BJ (cell line): ENCODE measurements around the gene HSPA1L. TPM values are rescaled to one million over a fixed set of nuclear protein-coding genes. Genes with fewer than 3 reads are reported as not detected.
"Not testable (repeated sequence)": the region's sequence is repeated elsewhere in the genome, so short reads cannot be mapped to it uniquely, and the experiment has no call there.

Source experiments
- CTCF ChIA-PET: fragments of 350-600 bp; formaldehyde crosslinking; extraction: SDS; loops from one replicate; lab custom pipeline; 2021; ENCODE audit warnings: antibody characterized with exemption, inconsistent platforms; lab: Yijun Ruan, JAX
- POLR2A ChIA-PET: fragments of 300-600 bp; sonication (Branson Sonifier 250); formaldehyde crosslinking; extraction: SDS; loops from one replicate; lab custom pipeline; 2021; ENCODE audit warnings: antibody characterized with exemption; lab: Charles Lee
- DNase-seq: peaks from one replicate; pipeline ENCODE4 v3.0.0-alpha.2; 2011; ENCODE audit warnings: low read depth
- H3K27me3 ChIP-seq: 2 replicates; pipeline ENCODE4 v1.6.0; 2011; ENCODE audit warnings: low read length; ENCODE audit not compliant: control insufficient read depth, insufficient read depth
- H3K36me3 ChIP-seq: 2 replicates; pipeline ENCODE4 v1.5.1; 2011; ENCODE audit warnings: low read length; ENCODE audit not compliant: control insufficient read depth, insufficient read depth
- H3K4me3 ChIP-seq: 2 replicates; pipeline ENCODE4 v1.5.1; 2011; ENCODE audit warnings: low read depth, mild to moderate bottlenecking, control low read depth, low read length
- CTCF ChIP-seq: IDR thresholded peaks from 2 replicates; pipeline ENCODE4 v1.5.1; 2011; ENCODE audit warnings: low read depth, mild to moderate bottlenecking, control low read depth, inconsistent platforms, low read length, moderate library complexity; ENCODE audit not compliant: insufficient read depth
- polyA plus RNA-seq: library from polyadenylated mRNA; depleted of rRNA; stranded (reverse); fragments of >200 nt; gene quantifications from 2 replicates; pipeline ENCODE4 v1.2.3, GENCODE V29; 2011

Gene HSPA1L
- polyA plus RNA-seq, 1 experiment = 0.90 TPM

- H3K4me3 ChIP-seq = peak overlapping the region; percentile 95
- no peaks in the 10 kb centered on the region for H3K27me3 ChIP-seq
- peaks cover 4% of the 10 kb centered on the region; the same call in 1 of the 2 replicates for H3K36me3 ChIP-seq
- DNase-seq = no peak
- no peak for TF ChIP-seq CTCF
- POLR2A ChIA-PET = interaction anchor here (0.7 kb wide), 2 partner anchors 12 to 40 kb away, joined by 3 to 29 read pairs; partner anchors contain the start of gene LSM2
- CTCF ChIA-PET = interaction anchor here (0.8 to 1.8 kb wide), 10 partner anchors 9 to 65 kb away, joined by 3 to 12 read pairs (median 5); partner anchors contain the start of genes DDAH2, HSPA1A, HSPA1L and LSM2
Observed at GRCh38 chr6:31794866-31795615, 20.0 kb downstream of the HSPA1L start.

- ChIA-PET POLR2A (no interaction called here), CTCF (interaction anchor here (0.8 to 1.8 kb wide), 7 partner anchors 8 to 65 kb away, joined by 3 to 8 read pairs (median 5); partner anchors contain the start of genes DDAH2, HSPA1A and HSPA1L)
- peak overlapping the region; percentile 95 for H3K4me3 ChIP-seq
- TF ChIP-seq CTCF = no peak
- H3K36me3 ChIP-seq = peaks cover 4% of the 10 kb centered on the region; the same call in 1 of the 2 replicates
- H3K27me3 ChIP-seq = no peaks in the 10 kb centered on the region
- DNase-seq = no peak
Observed at GRCh38 chr6:31794294-31794865, 20.7 kb downstream of the HSPA1L start.

- POLR2A ChIA-PET, H3K27me3 ChIP-seq, DNase-seq, H3K36me3 ChIP-seq, CTCF ChIA-PET: not testable (repeated sequence)
- 0 out of 2 replicates have a peak overlapping the region, but pooled peaks have one; percentile 2 for H3K4me3 ChIP-seq
Observed at GRCh38 chr6:31793927-31794245, 21.2 kb downstream of the HSPA1L start.

GRCh38 chr6:31792761-31793171 is 22.3 kb downstream of the HSPA1L start:
- Histone ChIP-seq H3K36me3 (peaks cover 4% of the 10 kb centered on the region; the same call in 1 of the 2 replicates), H3K27me3 (no peaks in the 10 kb centered on the region), H3K4me3 (no peak overlapping the region)
- POLR2A ChIA-PET = no interaction called here
- DNase-seq = no peak
- CTCF ChIA-PET = interaction anchor here (0.7 to 3.2 kb wide), 2 partner anchors 15 to 20 kb away, joined by 3 to 22 read pairs; partner anchors contain the start of gene VWA7
- no peak for TF ChIP-seq CTCF

GRCh38 chr6:31792090-31792374 is 23.1 kb downstream of the HSPA1L start:
- ChIA-PET CTCF (interaction anchor here (0.7 to 3.2 kb wide), 7 partner anchors 11 to 22 kb away, joined by 3 to 22 read pairs (median 4); partner anchors contain the start of genes LSM2 and VWA7), POLR2A (no interaction called here)
- H3K36me3 ChIP-seq = peaks cover 4% of the 10 kb centered on the region
- DNase-seq = no peak
- H3K4me3 ChIP-seq = no peak overlapping the region
- TF ChIP-seq CTCF = no peak
- no peaks in the 10 kb centered on the region for H3K27me3 ChIP-seq
